Activated T-helper 1 cell treated with anti-CD3 and anti-CD28 coated beads, Interleukin-2, amount 50 U/mL, for 16 hours (primary cell): ENCODE data around the gene TMEM140.
"Not testable (repeated sequence)": the region's sequence is repeated elsewhere in the genome, so short reads cannot be mapped to it uniquely, and the experiment has no call there.

Experiments
- DNase-seq, 2 donors: peaks; one replicate each; pipeline ENCODE4 v3.0.0-alpha.2; 2020; ENCODE audit warnings: low read depth in 1 of 2, low spot score in 1 of 2

TMEM140 gene

DNA sequence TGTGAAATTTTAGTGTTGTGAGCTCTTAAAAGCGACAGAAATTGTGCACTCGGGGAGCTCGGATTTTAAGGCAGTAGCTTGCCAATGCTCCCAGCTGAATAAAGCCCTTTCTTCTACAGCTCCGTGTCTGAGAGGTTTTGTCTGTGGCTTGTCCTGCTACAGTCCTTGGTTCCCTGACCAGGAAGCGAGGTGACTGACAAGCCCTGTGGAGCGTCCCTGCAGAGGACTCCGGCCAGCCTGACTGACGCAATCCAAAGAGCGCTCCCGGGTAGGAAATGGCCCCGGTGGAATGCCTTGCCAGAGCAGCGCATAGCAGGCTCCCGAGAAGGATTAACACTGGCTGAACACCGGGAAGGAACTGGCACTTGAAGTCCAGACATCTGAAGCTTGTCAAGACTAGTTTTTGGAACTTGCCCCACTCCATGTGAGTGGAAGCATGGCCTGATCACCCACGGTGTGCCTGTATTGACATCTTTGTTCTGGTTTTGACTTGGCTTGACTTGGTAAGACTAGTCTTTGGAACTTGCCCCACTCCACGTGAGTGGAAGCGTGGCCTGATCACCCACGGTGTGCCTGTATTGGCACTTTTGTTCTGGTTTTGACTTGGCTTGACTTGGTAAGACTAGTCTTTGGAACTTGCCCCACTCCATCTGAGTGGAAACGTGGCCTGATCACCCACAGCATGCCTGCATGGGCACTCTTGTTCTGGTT lies 23.9 kb downstream of the TMEM140 start:
- not testable (repeated sequence) for DNase-seq

DNA sequence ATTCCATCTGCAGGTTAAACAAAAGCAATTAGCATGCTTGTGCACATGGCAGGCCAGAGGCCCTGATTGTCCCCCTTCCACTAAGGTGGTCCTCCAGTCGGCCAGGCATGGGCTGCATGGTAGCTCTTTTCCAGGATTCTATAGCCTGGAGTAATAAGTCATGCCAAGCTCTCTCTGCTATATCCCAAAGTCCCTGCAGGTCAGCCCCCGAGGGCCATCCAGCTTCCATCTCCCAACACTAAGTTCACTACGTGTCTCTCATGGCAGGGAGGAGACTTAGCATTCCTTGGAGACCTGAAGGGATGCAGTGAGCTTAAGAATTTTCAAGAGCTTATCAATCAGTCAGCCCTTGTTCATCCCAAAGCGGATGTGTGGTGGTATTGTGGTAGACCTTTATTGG lies 26.0 kb downstream of the TMEM140 start:
- DNase-seq = not testable (repeated sequence)

DNA sequence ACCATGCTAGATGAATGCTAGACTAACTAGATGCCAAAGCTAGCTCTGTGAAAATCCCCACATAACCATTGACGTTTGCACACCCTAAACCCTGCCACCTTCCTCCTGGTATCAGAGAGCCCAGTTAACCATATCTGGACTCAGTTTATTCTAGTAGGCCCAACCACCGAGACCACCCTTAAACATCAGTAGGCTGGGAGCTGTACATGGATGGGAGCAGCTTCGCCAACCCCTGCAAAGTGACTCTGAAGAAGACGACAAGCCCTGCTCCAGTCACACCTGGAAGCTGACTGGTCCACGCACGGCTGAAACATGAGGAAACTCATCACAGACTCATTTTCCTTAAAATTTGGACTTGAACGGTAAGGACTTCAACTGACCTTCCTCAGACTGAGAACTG lies 27.1 kb downstream of the TMEM140 start:
- DNase-seq = no peak

GRCh38 chr7:135175931-135176330 lies 28.1 kb downstream of the TMEM140 start:
- no peak for DNase-seq

DNA sequence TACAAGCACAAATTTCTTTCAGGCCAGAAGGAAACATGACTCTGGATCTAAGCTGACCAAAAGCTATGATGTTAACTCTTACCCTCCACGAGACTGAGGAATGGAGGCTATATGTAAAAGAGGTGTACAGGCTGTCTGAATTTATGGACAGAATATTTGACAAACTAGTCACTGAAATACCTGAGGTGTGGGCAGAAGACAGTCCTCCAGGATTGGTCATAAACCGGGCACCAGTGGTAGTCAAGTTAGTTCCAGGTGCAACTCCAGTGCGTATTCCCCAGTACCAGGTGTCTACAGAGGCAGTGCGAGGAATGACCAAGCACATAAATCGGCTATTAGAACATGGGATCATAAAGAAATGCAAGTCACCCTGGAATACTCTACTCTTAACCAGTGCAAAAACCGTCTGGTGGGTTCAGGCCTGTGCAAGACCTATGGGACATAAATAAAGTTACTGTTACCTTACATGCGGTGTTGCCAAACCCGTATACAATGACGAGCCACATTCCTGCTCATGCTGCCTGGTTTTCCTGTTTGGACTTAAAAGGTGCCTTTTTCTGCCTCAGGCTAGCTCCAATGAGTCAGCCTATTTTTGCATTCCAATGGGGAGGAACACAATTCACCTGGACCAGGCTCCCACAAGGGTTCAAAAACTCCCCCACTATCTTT lies 29.3 kb downstream of the TMEM140 start:
- DNase-seq = no peak

DNA sequence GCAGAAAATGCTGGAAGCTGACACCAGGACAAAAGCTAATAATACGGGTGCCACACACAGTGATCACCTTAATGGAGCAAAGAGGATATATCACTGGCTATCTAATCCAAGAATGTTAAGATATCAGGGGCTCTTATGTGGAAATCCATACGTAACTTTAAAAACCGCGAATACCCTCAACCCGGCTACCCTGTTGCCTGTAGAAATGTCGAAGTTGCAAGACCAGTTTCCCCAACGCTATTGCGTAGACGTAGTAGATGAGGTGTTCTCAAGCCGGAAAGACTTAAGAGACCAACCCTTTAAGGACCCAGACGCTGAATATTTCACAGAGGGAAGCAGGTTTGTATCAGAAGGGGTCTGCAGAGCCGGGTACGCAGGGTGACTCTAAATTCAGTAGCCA lies 30.5 kb downstream of the TMEM140 start:
- DNase-seq = no peak

- DNase-seq = no peak
These were observed 31.6 kb downstream of the TMEM140 start for GRCh38 chr7:135179321-135179925.

GRCh38 chr7:135180122-135180521 lies 32.2 kb downstream of the TMEM140 start:
- no peak for DNase-seq

- DNase-seq = no peak
These were observed 33.5 kb downstream of the TMEM140 start for GRCh38 chr7:135181261-135181928.

GRCh38 chr7:135181929-135182678 lies 34.2 kb downstream of the TMEM140 start:
- DNase-seq = no peak

DNA sequence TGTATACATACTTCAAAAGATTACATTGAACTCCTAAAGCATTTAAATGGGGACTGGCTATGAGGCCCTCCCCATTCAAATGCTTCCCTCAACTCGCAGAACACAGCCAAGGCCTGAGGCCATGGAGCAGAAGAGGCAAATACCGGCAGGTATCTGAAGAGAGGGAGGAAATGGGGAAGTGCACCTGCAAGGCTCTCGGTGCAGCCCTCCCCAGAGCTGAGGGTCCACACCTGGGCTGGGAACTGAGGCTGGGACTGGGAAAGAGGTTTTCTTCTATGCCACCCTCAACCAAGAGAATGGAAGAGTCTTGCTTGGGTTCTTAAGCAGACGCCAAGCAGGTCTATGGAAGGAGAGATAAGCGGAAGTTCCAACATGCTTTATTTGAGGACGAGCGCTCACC lies 35.6 kb downstream of the TMEM140 start:
- no peak for DNase-seq

DNA sequence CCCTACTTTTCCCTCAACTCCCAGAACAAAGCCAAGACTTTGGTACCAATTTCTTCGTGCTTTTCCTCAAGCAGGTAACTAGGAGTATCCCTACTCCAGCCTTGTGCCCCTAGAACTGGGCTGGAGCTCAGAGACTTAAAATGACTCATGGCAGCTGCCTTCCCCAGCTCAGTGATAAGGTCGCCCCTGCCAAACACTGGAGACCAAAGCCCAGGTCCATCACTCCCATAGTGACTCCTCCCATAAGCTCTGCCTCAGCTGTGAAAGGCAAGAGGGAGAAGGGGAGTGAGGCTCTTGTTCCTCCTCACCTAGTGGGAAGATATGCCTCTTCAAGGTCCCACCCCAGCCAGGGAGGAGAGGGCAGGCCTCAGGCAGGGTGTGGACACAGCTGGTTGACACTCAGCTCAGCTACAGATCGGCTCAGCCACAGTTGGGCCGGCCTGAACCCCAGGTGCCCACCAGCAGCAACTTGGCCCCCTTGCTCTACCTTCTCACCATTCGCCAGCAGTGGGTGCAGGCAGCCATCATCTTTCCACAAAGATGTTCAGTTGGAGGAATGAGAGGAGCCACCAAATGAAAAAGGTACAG lies 36.5 kb downstream of the TMEM140 start:
- DNase-seq = no peak

DNA sequence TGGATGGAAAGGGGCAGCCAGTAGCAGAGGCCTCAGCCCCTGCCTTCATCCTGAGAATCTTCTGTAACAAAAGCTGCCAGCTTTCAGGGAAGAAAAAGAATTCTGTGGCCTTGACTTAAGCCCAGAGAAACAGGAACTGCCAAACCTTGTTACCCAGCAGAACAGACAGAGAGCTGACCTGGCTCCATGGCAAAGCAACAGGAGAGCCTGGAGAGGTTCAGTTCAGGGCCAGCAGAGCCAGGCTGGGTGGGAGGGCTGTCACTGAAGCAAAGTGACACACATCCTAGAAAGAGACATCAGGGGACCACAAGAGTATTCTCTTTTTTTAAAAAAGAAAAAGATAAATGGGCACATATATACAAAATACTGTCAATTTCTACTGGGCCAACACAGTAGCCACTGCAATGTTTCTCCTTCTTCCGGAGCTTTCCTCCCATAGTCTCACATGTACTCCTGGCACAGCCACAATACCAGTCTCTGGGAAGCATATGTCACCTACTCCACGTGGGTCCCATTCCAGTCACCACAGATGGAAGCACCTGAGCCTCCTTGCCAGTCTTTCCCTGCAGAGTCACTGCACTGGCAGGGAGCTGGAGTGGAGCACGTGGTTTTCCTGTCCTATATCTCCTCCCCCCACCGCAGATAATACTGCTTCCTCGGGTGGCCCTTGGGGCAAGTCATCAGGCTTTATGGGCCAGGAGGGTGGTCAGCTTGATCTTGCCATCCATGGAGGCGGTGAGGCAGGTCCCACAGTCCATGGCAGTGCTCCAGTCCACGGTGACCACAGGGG lies 37.8 kb downstream of the TMEM140 start:
- no peak for DNase-seq

DNA sequence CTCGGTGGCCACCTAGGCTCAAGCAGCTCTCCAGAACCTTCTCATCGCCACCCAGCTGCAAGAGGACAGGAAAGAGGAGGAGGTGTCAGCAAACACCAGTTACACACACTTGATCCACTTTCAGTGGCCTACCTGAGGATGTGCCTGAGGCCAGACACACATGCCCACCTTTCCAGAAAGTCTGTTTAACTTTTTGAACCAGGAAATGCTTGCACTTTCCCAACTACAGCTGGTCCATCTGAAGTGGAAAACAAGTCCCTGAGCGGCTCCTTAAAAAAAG lies 38.3 kb downstream of the TMEM140 start:
- DNase-seq = no peak

- no peak for DNase-seq
These were observed 39.0 kb downstream of the TMEM140 start for GRCh38 chr7:135186841-135187253.

- no peak for DNase-seq
These were observed 40.6 kb downstream of the TMEM140 start for GRCh38 chr7:135188298-135188984.

- DNase-seq = no peak
These were observed 41.4 kb downstream of the TMEM140 start for GRCh38 chr7:135189221-135189662.

GRCh38 chr7:135189961-135190360 lies 42.1 kb downstream of the TMEM140 start:
- no peak for DNase-seq

DNA sequence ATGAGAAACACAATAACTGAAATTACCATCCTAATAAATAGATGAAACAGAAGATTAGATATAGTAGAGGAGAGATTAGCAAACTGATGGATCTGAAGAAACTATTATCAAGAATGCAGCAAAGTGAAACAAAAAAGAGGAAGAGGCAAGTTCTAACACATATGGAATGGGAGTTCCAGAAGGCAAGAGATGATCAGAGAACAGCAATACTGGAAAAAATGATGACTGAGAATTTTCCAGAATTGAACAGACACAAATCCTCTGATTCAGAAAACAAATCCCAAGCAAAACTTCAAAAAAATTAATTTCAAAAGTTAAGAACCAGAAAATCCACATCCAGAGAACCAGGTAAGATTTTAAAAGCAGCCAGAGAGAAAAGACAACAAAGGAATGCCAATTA lies 42.8 kb downstream of the TMEM140 start:
- DNase-seq = no peak
